Measurements from ENCODE around the gene ASB10. TPM values are rescaled to one million over a fixed set of nuclear protein-coding genes. Genes with fewer than 3 reads are reported as not detected.
A peak's percentile ranks its signal among the peaks of the same experiment; 100 is the strongest.

Gene ASB10
- total RNA-seq (not detected in 2 replicates), polyA plus RNA-seq (not detected in 2 replicates), polyA minus RNA-seq (ENCODE audit: low replicate concordance) (not detected in 2 replicates)
- not detected in 2 replicates for polyA plus RNA-seq (2012)

GRCh38 chr7:151186640-151187408 lies at the start of gene ASB10:
Gene ASB10, minus strand, starts transcription at chr7:151187250. Its CDS starts 120 bp downstream, at chr7:151187130.
- Histone ChIP-seq H3K9ac (ENCODE audit: insufficient read depth, low read length) (no peak within 1 kb of the TSS), H3K9me3 (ENCODE audit: control insufficient read depth, insufficient read depth, low read depth, low read length) (no peaks in the 10 kb centered on the region), H3K4me1 (ENCODE audit: control insufficient read depth, extremely low read depth, insufficient read depth, low read length) (no peaks in the 10 kb centered on the region), H3K4me2 (ENCODE audit: extremely low read depth, insufficient read depth, low read length) (no peak within 1 kb of the TSS), H3K4me3 (replicated peaks in 1 of 4; ENCODE audit: control extremely low read depth in 1 of 4, insufficient read depth in 1 of 4, low read depth in 3 of 4, low read length in 4 of 4) (no peak within 1 kb of the TSS), H3K27ac (ENCODE audit: insufficient read depth, low read length) (no peak within 1 kb of the TSS), H3K27me3 (ENCODE audit: control insufficient read depth, insufficient read depth, low read length) (peaks cover 27% of the 10 kb centered on the region), H4K20me1 (ENCODE audit: control insufficient read depth, extremely low read depth, insufficient read depth, low read length) (no peaks in the 10 kb centered on the region), H3K79me2 (ENCODE audit: control insufficient read depth, insufficient read depth, low read length) (no peaks in the 10 kb centered on the region), H2AFZ (ENCODE audit: low read length) (no peak within 1 kb of the TSS), H3K36me3 (ENCODE audit: control insufficient read depth, insufficient read depth, low read length) (no peaks in the 10 kb centered on the region)
- DNase-seq (ENCODE audit: low read depth in 2 of 2): no peak
- TF ChIP-seq CTCF (conservative IDR thresholded peaks at IDR 0.05 in 1 of 2, IDR thresholded peaks at IDR 0.05 in 1 of 2; ENCODE audit: low read depth in 1 of 2, low read length in 2 of 2): no peak
- no peak for TF ChIP-seq EZH2 (IDR thresholded peaks at IDR 0.05; ENCODE audit: low read length, missing control alignments)

GRCh38 chr7:151236406-151236805 lies 49.4 kb upstream of the ASB10 start:
- Histone ChIP-seq H3K9me3 (ENCODE audit: control insufficient read depth, insufficient read depth, low read depth, low read length) (no peaks in the 10 kb centered on the region), H4K20me1 (ENCODE audit: control insufficient read depth, extremely low read depth, insufficient read depth, low read length) (no peaks in the 10 kb centered on the region), H3K9ac (ENCODE audit: insufficient read depth, low read length) (no peak overlapping the region), H3K27ac (ENCODE audit: insufficient read depth, low read length) (no peak overlapping the region), H3K4me3 (replicated peaks in 1 of 4; ENCODE audit: control extremely low read depth in 1 of 4, insufficient read depth in 1 of 4, low read depth in 3 of 4, low read length in 4 of 4) (no peak overlapping the region), H3K79me2 (ENCODE audit: control insufficient read depth, insufficient read depth, low read length) (peaks cover 62% of the 10 kb centered on the region), H3K4me2 (ENCODE audit: extremely low read depth, insufficient read depth, low read length) (no peak overlapping the region), H3K4me1 (ENCODE audit: control insufficient read depth, extremely low read depth, insufficient read depth, low read length) (peaks cover 4% of the 10 kb centered on the region), H3K27me3 (ENCODE audit: control insufficient read depth, insufficient read depth, low read length) (no peaks in the 10 kb centered on the region), H2AFZ (ENCODE audit: low read length) (no peak overlapping the region), H3K36me3 (ENCODE audit: control insufficient read depth, insufficient read depth, low read length) (peaks cover 31% of the 10 kb centered on the region)
- TF ChIP-seq EZH2 (IDR thresholded peaks at IDR 0.05; ENCODE audit: low read length, missing control alignments) (no peak), CTCF (conservative IDR thresholded peaks at IDR 0.05 in 1 of 2, IDR thresholded peaks at IDR 0.05 in 1 of 2; ENCODE audit: low read depth in 1 of 2, low read length in 2 of 2) (no peak)
- no peak for DNase-seq (ENCODE audit: low read depth in 2 of 2)

GRCh38 chr7:151235091-151235787 lies 48.2 kb upstream of the ASB10 start:
- Histone ChIP-seq H3K9ac (ENCODE audit: insufficient read depth, low read length) (no peak overlapping the region), H3K9me3 (ENCODE audit: control insufficient read depth, insufficient read depth, low read depth, low read length) (no peaks in the 10 kb centered on the region), H3K27me3 (ENCODE audit: control insufficient read depth, insufficient read depth, low read length) (no peaks in the 10 kb centered on the region), H3K36me3 (ENCODE audit: control insufficient read depth, insufficient read depth, low read length) (peaks cover 27% of the 10 kb centered on the region), H3K27ac (ENCODE audit: insufficient read depth, low read length) (no peak overlapping the region), H4K20me1 (ENCODE audit: control insufficient read depth, extremely low read depth, insufficient read depth, low read length) (no peaks in the 10 kb centered on the region), H3K79me2 (ENCODE audit: control insufficient read depth, insufficient read depth, low read length) (peaks cover 62% of the 10 kb centered on the region), H2AFZ (ENCODE audit: low read length) (no peak overlapping the region), H3K4me2 (ENCODE audit: extremely low read depth, insufficient read depth, low read length) (peak overlapping the region; percentile 4), H3K4me1 (ENCODE audit: control insufficient read depth, extremely low read depth, insufficient read depth, low read length) (peaks cover 4% of the 10 kb centered on the region), H3K4me3 (replicated peaks in 1 of 4; ENCODE audit: control extremely low read depth in 1 of 4, insufficient read depth in 1 of 4, low read depth in 3 of 4, low read length in 4 of 4) (no peak overlapping the region)
- TF ChIP-seq EZH2 (IDR thresholded peaks at IDR 0.05; ENCODE audit: low read length, missing control alignments) (no peak), CTCF (conservative IDR thresholded peaks at IDR 0.05 in 1 of 2, IDR thresholded peaks at IDR 0.05 in 1 of 2; ENCODE audit: low read depth in 1 of 2, low read length in 2 of 2) (no peak)
- no peak for DNase-seq (ENCODE audit: low read depth in 2 of 2)

All from fibroblast of lung (primary cell).